ENCODE data around the gene CAP1. TPM values are rescaled to one million over a fixed set of nuclear protein-coding genes. Genes with fewer than 3 reads are reported as not detected.

CAP1 gene
- total and polyA plus RNA-seq, 12 donors: 25.2 to 157 (median 55.8) TPM

GRCh38 chr1:40073062-40073461, 32.5 kb downstream of the CAP1 start:
- no peak for TF ChIP-seq CTCF (IDR thresholded peaks at IDR 0.05)
- 92 to 93% methylated on average over 4 of the region's 4 CpGs for WGBS, 2 donors
- no peak overlapping the region for H3K27ac ChIP-seq

GRCh38 chr1:40075266-40075665, 34.7 kb downstream of the CAP1 start:
- H3K27me3 ChIP-seq: no peaks in the 10 kb centered on the region
- ATAC-seq (no peak), DNase-seq (no peak)
- H3K27ac ChIP-seq: peak overlapping the region in 2 of 10 donors; percentile 26 to 62
- no peak overlapping the region for H3K4me3 ChIP-seq
- peaks cover 0 to 100% (median 74%) of the 10 kb centered on the region in 9 donors for H3K36me3 ChIP-seq
- WGBS, 2 donors: 88 to 93% methylated on average over 4 of the region's 4 CpGs
- peaks cover 0 to 68% (median 0%) of the 10 kb centered on the region in 9 donors for H3K4me1 ChIP-seq
- no peak for TF ChIP-seq CTCF (IDR thresholded peaks at IDR 0.05)
- H3K9me3 ChIP-seq: no peaks in the 10 kb centered on the region
- intact Hi-C loops (cut with DNase I): no loop called here

More at GRCh38 chr1:40073062-40073461, 32.5 kb downstream of the CAP1 start:
- Histone ChIP-seq H3K4me3 (no peak overlapping the region), H3K27me3 (no peaks in the 10 kb centered on the region), H3K9me3 (no peaks in the 10 kb centered on the region), H3K36me3 (peaks cover 0 to 100% (median 83%) of the 10 kb centered on the region in 9 donors), H3K4me1 (peaks cover 0 to 47% (median 0%) of the 10 kb centered on the region in 9 donors)
- ATAC-seq: no peak
- DNase-seq: no peak
- intact Hi-C loops (cut with DNase I): no loop called here

GRCh38 chr1:40076895-40077312, 36.4 kb downstream of the CAP1 start:
- H3K27ac ChIP-seq: peak overlapping the region in 5 of 10 donors; percentile 18 to 62 (median 25)
- H3K4me1 ChIP-seq: peaks cover 0 to 80% (median 0%) of the 10 kb centered on the region in 9 donors
- intact Hi-C loops (cut with DNase I): no loop called here
- no peak for TF ChIP-seq CTCF (IDR thresholded peaks at IDR 0.05)
- no peak overlapping the region for H3K4me3 ChIP-seq
- no peaks in the 10 kb centered on the region for H3K9me3 ChIP-seq
- WGBS, 2 donors: 66 to 67% methylated on average over 5 of the region's 5 CpGs
- ATAC-seq (peak in 5 of 8 donors; percentile 11 to 68 (median 47)), DNase-seq (no peak)
- H3K36me3 ChIP-seq: peaks cover 0 to 94% (median 57%) of the 10 kb centered on the region in 9 donors
- no peaks in the 10 kb centered on the region for H3K27me3 ChIP-seq

- no peaks in the 10 kb centered on the region for H3K9me3 ChIP-seq
- peak in 1 of 2 donors; percentile 44 for DNase-seq
- peak overlapping the region in 1 of 10 donors; percentile 46 for H3K27ac ChIP-seq
- H3K4me1 ChIP-seq: peaks cover 0 to 82% (median 0%) of the 10 kb centered on the region in 9 donors
- WGBS, 2 donors: 91 to 95% methylated on average over 5 of the region's 5 CpGs
- H3K36me3 ChIP-seq: peaks cover 0 to 94% (median 44%) of the 10 kb centered on the region in 9 donors
- peak; percentile 34 to 78 (median 69) for TF ChIP-seq CTCF (IDR thresholded peaks at IDR 0.05)
- ATAC-seq: peak; percentile 41 to 74 (median 58)
- intact Hi-C loops (cut with DNase I): no loop called here
- no peaks in the 10 kb centered on the region for H3K27me3 ChIP-seq
- H3K4me3 ChIP-seq: no peak overlapping the region
Measured at GRCh38 chr1:40078512-40079333, 38.2 kb downstream of the CAP1 start.
